Measurements from ENCODE around the gene ZNF394. TPM values are rescaled to one million over a fixed set of nuclear protein-coding genes. Genes with fewer than 3 reads are reported as not detected.
A peak's percentile ranks its signal among the peaks of the same experiment; 100 is the strongest.

The ZNF394 gene
- total and polyA plus RNA-seq, 9 of the 15 experiments (the other 6 are each of a cell fraction or from before 2014, with no cell fraction given) = 2.9 to 32.2 (median 24.2) TPM

DNA sequence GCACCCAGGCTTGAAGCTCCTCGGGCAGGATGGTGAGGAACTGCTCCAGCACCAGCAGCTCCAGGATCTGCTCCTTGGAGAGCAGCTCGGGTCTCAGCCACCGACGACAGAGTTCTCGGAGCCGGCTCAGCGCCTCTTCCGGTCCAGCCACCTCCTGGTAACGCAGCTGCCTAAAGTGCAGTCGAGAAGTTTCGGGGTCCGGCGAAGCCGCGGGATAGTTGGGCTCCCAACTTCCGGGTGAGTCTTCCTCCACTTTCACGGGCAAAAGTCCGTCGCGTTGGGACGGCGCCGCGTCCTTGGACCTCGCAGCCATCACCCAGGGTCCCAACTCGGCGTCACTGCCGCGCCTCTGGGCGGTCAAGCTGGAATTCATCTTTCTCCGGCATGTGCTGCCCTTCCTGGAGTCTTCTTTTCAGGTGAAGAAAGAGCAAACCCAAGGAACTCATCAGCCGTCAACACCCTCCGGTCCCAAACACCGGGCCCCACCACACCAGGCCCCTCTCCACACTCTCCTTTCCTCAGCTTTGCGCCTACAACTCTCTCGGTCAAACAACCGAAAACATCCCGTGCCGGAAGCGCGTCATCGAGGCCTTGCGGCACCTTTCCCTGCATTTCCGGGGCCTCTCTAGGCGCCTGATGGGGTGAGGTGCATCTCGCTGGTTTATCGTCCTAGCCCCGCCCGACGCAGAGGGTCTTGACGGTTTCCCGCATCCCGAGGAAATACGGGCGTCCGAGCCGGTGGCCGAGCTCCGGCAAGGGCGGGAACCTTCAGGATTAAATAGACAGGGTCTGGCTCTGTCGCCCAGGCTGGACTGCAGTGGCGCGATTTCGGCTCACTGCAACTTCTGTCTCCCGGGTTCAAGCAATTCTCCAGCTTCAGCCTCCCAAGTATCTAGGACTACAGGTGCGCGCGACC, at the start of gene ZNF394 (continued):
- TF ChIP-seq, protein P1, sequence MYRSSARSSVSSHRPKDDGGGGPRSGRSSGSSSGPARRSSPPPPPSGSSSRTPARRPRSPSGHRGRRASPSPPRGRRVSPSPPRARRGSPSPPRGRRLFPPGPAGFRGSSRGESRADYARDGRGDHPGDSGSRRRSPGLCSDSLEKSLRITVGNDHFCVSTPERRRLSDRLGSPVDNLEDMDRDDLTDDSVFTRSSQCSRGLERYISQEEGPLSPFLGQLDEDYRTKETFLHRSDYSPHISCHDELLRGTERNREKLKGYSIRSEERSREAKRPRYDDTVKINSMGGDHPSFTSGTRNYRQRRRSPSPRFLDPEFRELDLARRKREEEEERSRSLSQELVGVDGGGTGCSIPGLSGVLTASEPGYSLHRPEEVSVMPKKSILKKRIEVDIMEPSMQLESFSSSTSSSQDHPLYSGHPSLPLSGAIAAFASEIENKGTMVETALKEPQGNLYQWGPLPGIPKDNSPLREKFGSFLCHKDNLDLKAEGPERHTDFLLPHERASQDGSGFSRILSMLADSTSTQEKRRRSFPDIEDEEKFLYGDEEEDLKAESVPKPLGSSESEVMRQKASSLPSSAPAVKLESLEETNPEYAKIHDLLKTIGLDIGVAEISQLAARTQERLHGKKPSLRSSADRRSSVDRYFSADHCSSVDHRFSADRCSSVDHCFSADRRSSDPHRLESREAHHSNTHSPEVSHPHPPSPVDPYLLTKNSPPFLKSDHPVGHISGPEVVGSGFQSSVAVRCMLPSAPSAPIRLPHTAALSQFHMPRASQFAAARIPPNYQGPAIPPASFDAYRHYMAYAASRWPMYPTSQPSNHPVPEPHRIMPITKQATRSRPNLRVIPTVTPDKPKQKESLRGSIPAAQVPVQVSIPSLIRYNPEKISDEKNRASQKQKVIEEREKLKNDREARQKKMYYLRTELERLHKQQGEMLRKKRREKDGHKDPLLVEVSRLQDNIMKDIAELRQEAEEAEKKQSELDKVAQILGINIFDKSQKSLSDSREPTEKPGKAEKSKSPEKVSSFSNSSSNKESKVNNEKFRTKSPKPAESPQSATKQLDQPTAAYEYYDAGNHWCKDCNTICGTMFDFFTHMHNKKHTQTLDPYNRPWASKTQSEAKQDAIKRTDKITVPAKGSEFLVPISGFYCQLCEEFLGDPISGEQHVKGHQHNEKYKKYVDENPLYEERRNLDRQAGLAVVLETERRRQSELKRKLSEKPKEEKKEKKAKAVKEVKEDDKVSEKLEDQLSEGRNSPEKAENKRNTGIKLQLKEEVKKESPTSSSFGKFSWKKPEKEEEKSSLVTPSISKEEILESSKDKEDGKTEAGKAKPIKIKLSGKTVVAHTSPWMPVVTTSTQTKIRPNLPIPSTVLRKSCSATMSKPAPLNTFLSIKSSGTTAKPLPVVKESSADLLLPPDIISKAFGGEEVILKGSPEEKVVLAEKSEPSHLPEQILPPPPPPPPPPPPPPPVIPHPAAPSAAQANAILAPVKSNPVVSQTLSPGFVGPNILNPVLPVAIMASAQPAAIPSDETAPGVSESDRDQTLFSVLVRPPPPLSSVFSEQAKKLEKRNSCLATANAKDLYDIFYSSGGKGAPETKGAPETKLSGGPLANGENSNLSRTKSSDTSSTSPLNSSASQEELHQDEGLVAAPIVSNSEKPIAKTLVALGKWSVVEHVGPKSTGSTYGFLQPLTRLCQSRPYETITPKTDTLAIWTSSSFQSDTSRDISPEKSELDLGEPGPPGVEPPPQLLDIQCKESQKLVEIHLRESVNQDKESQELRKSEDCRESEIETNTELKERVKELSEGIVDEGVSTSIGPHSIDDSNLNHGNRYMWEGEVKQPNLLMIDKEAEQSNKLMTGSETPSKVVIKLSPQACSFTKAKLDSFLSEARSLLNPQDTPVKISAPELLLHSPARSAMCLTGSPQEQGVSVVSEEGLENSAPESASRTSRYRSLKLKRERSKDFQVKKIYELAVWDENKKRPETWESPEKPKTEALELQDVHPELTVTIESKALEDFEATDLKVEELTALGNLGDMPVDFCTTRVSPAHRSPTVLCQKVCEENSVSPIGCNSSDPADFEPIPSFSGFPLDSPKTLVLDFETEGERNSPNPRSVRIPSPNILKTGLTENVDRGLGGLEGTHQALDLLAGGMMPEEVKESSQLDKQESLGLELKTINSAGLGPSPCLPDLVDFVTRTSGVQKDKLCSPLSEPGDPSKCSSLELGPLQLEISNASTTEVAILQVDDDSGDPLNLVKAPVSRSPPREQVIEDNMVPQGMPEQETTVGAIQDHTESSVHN (IDR thresholded peaks at IDR 0.05; ENCODE audit: borderline replicate concordance in 1 of 2, low read depth in 1 of 2) = no peak
- TF ChIP-seq TRIM28 (IDR thresholded peaks at IDR 0.05) = 0 out of 2 replicates have a peak, but pooled peaks have one; percentile 17
- no peak for TF ChIP-seq MIER1 (IDR thresholded peaks at IDR 0.05; ENCODE audit: low read depth)
- TF ChIP-seq, protein P2, sequence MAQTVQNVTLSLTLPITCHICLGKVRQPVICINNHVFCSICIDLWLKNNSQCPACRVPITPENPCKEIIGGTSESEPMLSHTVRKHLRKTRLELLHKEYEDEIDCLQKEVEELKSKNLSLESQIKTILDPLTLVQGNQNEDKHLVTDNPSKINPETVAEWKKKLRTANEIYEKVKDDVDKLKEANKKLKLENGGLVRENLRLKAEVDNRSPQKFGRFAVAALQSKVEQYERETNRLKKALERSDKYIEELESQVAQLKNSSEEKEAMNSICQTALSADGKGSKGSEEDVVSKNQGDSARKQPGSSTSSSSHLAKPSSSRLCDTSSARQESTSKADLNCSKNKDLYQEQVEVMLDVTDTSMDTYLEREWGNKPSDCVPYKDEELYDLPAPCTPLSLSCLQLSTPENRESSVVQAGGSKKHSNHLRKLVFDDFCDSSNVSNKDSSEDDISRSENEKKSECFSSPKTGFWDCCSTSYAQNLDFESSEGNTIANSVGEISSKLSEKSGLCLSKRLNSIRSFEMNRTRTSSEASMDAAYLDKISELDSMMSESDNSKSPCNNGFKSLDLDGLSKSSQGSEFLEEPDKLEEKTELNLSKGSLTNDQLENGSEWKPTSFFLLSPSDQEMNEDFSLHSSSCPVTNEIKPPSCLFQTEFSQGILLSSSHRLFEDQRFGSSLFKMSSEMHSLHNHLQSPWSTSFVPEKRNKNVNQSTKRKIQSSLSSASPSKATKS (CRISPR knock-in tag; IDR thresholded peaks at IDR 0.05) = no peak
- no peak for TF ChIP-seq HNRNPL (IDR thresholded peaks at IDR 0.05; ENCODE audit: low read depth, low read length)
- peak; percentile 91 for TF ChIP-seq RBFOX2 (IDR thresholded peaks at IDR 0.05; ENCODE audit: low read depth, low read length)
- TF ChIP-seq ZNF146 (CRISPR knock-in tag; IDR thresholded peaks at IDR 0.05; ENCODE audit: unreplicated experiment) = no peak
- TF ChIP-seq, protein P3, sequence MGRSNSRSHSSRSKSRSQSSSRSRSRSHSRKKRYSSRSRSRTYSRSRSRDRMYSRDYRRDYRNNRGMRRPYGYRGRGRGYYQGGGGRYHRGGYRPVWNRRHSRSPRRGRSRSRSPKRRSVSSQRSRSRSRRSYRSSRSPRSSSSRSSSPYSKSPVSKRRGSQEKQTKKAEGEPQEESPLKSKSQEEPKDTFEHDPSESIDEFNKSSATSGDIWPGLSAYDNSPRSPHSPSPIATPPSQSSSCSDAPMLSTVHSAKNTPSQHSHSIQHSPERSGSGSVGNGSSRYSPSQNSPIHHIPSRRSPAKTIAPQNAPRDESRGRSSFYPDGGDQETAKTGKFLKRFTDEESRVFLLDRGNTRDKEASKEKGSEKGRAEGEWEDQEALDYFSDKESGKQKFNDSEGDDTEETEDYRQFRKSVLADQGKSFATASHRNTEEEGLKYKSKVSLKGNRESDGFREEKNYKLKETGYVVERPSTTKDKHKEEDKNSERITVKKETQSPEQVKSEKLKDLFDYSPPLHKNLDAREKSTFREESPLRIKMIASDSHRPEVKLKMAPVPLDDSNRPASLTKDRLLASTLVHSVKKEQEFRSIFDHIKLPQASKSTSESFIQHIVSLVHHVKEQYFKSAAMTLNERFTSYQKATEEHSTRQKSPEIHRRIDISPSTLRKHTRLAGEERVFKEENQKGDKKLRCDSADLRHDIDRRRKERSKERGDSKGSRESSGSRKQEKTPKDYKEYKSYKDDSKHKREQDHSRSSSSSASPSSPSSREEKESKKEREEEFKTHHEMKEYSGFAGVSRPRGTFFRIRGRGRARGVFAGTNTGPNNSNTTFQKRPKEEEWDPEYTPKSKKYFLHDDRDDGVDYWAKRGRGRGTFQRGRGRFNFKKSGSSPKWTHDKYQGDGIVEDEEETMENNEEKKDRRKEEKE (IDR thresholded peaks at IDR 0.05; ENCODE audit: borderline replicate concordance in 1 of 2, control insufficient read depth in 1 of 2, low read depth in 2 of 2, low read length in 1 of 2) = no peak

Measured in K562 (cell line).